Measurements from ENCODE around the gene HGF. TPM values are rescaled to one million over a fixed set of nuclear protein-coding genes. Genes with fewer than 3 reads are reported as not detected.

Gene HGF
- polyA plus RNA-seq, 3 donors: 18.6 to 24.0 (median 18.9) TPM

DNA sequence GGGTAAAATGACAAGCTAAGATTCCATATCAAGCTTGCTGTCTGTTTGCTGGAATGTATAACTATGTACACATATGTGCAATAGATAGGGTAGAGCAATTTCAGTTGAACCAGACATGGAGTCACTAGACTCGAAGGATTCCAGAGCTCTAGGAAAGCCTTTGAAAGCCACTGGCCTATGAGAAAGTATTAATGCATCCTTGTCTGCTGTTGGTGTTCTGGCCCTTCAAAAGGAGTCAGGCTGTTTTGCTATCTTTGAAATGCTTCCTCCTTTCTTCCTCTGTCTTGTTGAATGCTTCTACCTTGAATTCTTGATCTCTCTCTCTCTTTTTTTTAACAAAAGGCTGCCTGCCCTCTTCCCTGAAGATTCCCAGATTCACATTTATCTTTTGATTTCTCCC is 20.8 kb upstream of the HGF start:
- Mint-ChIP-seq H3K9me3 (peaks cover 0 to 3% (median 0%) of the 10 kb centered on the region in 7 donors), H3K4me3 (no peak overlapping the region), H3K27me3 (ENCODE audit: low read depth in 3 of 3) (no peaks in the 10 kb centered on the region), H3K27ac (peak overlapping the region in 2 of 7 donors; percentile 3 to 11), H3K36me3 (peaks cover 0 to 5% of the 10 kb centered on the region in 2 donors), H3K4me1 (peaks cover 45% of the 10 kb centered on the region)
- no peak overlapping the region for H3K4me3 ChIP-seq (replicated peaks in 1 of 3; ENCODE audit: low read depth in 2 of 3, low read length in 3 of 3)
- H3K4me2 ChIP-seq (replicated peaks; ENCODE audit: extremely low read depth, low read length, poor library complexity, severe bottlenecking): no peak overlapping the region
- H3K4me1 ChIP-seq (ENCODE audit: control insufficient read depth in 1 of 2, insufficient read depth in 2 of 2, low read length in 2 of 2): peaks cover 19 to 23% of the 10 kb centered on the region in 2 donors
- no peaks in the 10 kb centered on the region for H3K79me2 ChIP-seq (ENCODE audit: insufficient read depth, low read length)
- no peak for DNase-seq
- TF ChIP-seq CTCF (IDR thresholded peaks at IDR 0.05): no peak
- no peaks in the 10 kb centered on the region for H3K9me3 ChIP-seq (replicated peaks in 1 of 2; ENCODE audit: control insufficient read depth in 1 of 2, insufficient read depth in 1 of 2, low read length in 2 of 2)
- H2AFZ ChIP-seq (ENCODE audit: insufficient read depth, low read depth, low read length, poor library complexity, severe bottlenecking): peak overlapping the region; percentile 48
- no peaks in the 10 kb centered on the region for H3K36me3 ChIP-seq (replicated peaks in 1 of 2; ENCODE audit: control insufficient read depth in 1 of 2, insufficient read depth in 2 of 2, low read length in 2 of 2)
- intact Hi-C loops (cut with micrococcal nuclease): no loop called here
- no peak overlapping the region for H3K9ac ChIP-seq (ENCODE audit: insufficient read depth, low read length, poor library complexity, severe bottlenecking)
- WGBS (ENCODE audit: insufficient coverage): 86% methylated on average over 1 of the region's 1 CpG
- H4K20me1 ChIP-seq (ENCODE audit: insufficient read depth, low read length): no peaks in the 10 kb centered on the region
- no peaks in the 10 kb centered on the region for H3K27me3 ChIP-seq (ENCODE audit: control insufficient read depth in 2 of 2, insufficient read depth in 2 of 2, low read length in 2 of 2)
- no peak overlapping the region for H3K27ac ChIP-seq (ENCODE audit: low read depth in 1 of 2, low read length in 2 of 2)

DNA sequence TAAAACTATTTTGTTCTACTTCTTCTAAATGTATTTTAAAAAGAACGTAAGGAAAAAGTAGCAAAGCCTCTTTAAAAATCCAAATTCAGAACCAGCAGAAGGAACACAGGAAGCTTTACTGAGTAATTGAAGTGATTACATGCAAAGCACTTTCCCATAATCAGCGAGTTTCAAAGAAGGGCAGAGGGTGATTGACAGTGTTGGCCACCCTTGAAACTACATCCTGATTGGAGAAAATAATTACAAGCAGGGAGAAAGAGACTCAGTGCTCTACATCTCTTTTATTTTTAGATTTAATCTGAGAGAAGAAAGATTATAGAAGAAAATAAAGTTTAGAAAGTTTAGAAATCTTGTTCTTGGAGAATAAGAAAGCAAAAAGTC is 20.3 kb upstream of the HGF start:
- no peaks in the 10 kb centered on the region for H4K20me1 ChIP-seq (ENCODE audit: insufficient read depth, low read length)
- H3K4me3 ChIP-seq (replicated peaks in 1 of 3; ENCODE audit: low read depth in 2 of 3, low read length in 3 of 3): no peak overlapping the region
- no peak overlapping the region for H3K4me2 ChIP-seq (replicated peaks; ENCODE audit: extremely low read depth, low read length, poor library complexity, severe bottlenecking)
- peaks cover 0 to 3% (median 0%) of the 10 kb centered on the region in 7 donors for H3K9me3 Mint-ChIP-seq
- H3K9ac ChIP-seq (ENCODE audit: insufficient read depth, low read length, poor library complexity, severe bottlenecking): no peak overlapping the region
- intact Hi-C loops (cut with micrococcal nuclease): no loop called here
- peaks cover 15 to 20% of the 10 kb centered on the region in 2 donors for H3K4me1 ChIP-seq (ENCODE audit: control insufficient read depth in 1 of 2, insufficient read depth in 2 of 2, low read length in 2 of 2)
- H3K36me3 ChIP-seq (replicated peaks in 1 of 2; ENCODE audit: control insufficient read depth in 1 of 2, insufficient read depth in 2 of 2, low read length in 2 of 2): no peaks in the 10 kb centered on the region
- TF ChIP-seq CTCF (IDR thresholded peaks at IDR 0.05): no peak
- no peak overlapping the region for H3K27ac ChIP-seq (ENCODE audit: low read depth in 1 of 2, low read length in 2 of 2)
- H3K27ac Mint-ChIP-seq: no peak overlapping the region
- H2AFZ ChIP-seq (ENCODE audit: insufficient read depth, low read depth, low read length, poor library complexity, severe bottlenecking): peak overlapping the region; percentile 48
- no peaks in the 10 kb centered on the region for H3K27me3 ChIP-seq (ENCODE audit: control insufficient read depth in 2 of 2, insufficient read depth in 2 of 2, low read length in 2 of 2)
- no peaks in the 10 kb centered on the region for H3K9me3 ChIP-seq (replicated peaks in 1 of 2; ENCODE audit: control insufficient read depth in 1 of 2, insufficient read depth in 1 of 2, low read length in 2 of 2)
- no peak for DNase-seq
- H3K79me2 ChIP-seq (ENCODE audit: insufficient read depth, low read length): no peaks in the 10 kb centered on the region
- no peak overlapping the region for H3K4me3 Mint-ChIP-seq
- no peaks in the 10 kb centered on the region for H3K27me3 Mint-ChIP-seq (ENCODE audit: low read depth in 3 of 3)
- WGBS (ENCODE audit: insufficient coverage): no CpG with 5 or more reads among the region's 2 CpGs
- peaks cover 0 to 5% of the 10 kb centered on the region in 2 donors for H3K36me3 Mint-ChIP-seq
- H3K4me1 Mint-ChIP-seq: peaks cover 41% of the 10 kb centered on the region
